K562 (cell line): ENCODE results near the gene CCR7. TPM values are rescaled to one million over a fixed set of nuclear protein-coding genes. Genes with fewer than 3 reads are reported as not detected.

Experiments
- ATAC-seq: fragments of 200-7000 bp; cut with Tn5 transposase; 3 replicates; pipeline ENCODE4 v1.9.1; 2020; ENCODE audit warnings: moderate library complexity
- BruUV-seq: library from RNA; stranded (reverse); fragments of 400-500 nt; replicated peaks from 2 replicates; lab custom pipeline; 2021; lab: Mats Ljungman, UMichigan
- CTCF ChIA-PET: fragments of 300-600 bp; formaldehyde crosslinking; extraction: SDS; loops from one replicate; lab custom pipeline; 2021; ENCODE audit warnings: low intra/inter-chr PET ratio; lab: Yijun Ruan, JAX
- POLR2A ChIA-PET: fragments of 300-600, 350-650 bp; sonication (Branson Sonifier 250); formaldehyde crosslinking; extraction: SDS; loops from one replicate; lab custom pipeline; 2021; ENCODE audit warnings: antibody characterized with exemption, inconsistent platforms; lab: Yijun Ruan, JAX
- DNase-seq, 4 experiments: peaks; one replicate each; pipeline versions ENCODE4 v3.0.0 to v3.0.0-alpha.2; 2011 to 2018; ENCODE audit warnings: low spot score in 3 of 4, mixed read lengths in 3 of 4; ENCODE audit errors: extremely low read depth in 1 of 4
- FAIRE-seq: peaks from 2 replicates; lab custom pipeline; 2011; peaks lifted over from hg19 to GRCh38; lab: Jason Lieb, UNC
- H2AFZ ChIP-seq: 2 replicates; pipeline ENCODE4 v1.6.0; 2011; ENCODE audit warnings: low read depth, low read length, control low read depth, inconsistent platforms
- H3K27ac ChIP-seq: fragments of 200-600 bp; 3 replicates; pipeline ENCODE4 v1.8.0; 2011; ENCODE audit warnings: low read depth, mild to moderate bottlenecking, control low read depth, inconsistent platforms, low read length, moderate library complexity, mixed read lengths; ENCODE audit errors: extremely low read depth
- H3K27me3 ChIP-seq, 2 experiments: fragments of 300-600 bp in 1 of 2; 2 replicates in 1 of 2; 3 replicates in 1 of 2; pipeline versions ENCODE4 v1.6.0 to v1.8.0; 2011; ENCODE audit warnings: inconsistent platforms in 2 of 2, low read length in 2 of 2, mild to moderate bottlenecking in 1 of 2, mixed read lengths in 1 of 2, moderate library complexity in 1 of 2; ENCODE audit not compliant: control insufficient read depth in 2 of 2, insufficient read depth in 2 of 2
- H3K36me3 ChIP-seq: fragments of 300-600 bp; 3 replicates; pipeline ENCODE4 v1.8.0; 2011; ENCODE audit warnings: mild to moderate bottlenecking, low read length, inconsistent platforms; ENCODE audit not compliant: control insufficient read depth, insufficient read depth
- H3K4me1 ChIP-seq, 2 experiments: fragments of 200-600 bp in 1 of 2; replicated peaks in 1 of 2; 2 replicates in 1 of 2; 3 replicates in 1 of 2; pipeline versions ENCODE4 v1.5.1 to v1.8.0; 2011; ENCODE audit warnings: inconsistent platforms in 2 of 2, low read length in 2 of 2, mild to moderate bottlenecking in 1 of 2, mixed read lengths in 1 of 2, moderate library complexity in 1 of 2; ENCODE audit not compliant: control insufficient read depth in 2 of 2, insufficient read depth in 2 of 2
- H3K4me2 ChIP-seq: 2 replicates; pipeline ENCODE4 v1.6.1; 2011; ENCODE audit warnings: low read length, control low read depth, inconsistent platforms, mixed read lengths; ENCODE audit not compliant: insufficient read depth
- H3K4me3 ChIP-seq: fragments of 200-600 bp; sonication (generic), shearing (Covaris generic); 2 replicates; pipeline ENCODE4 v1.5.1; 2016; ENCODE audit warnings: control low read depth, inconsistent platforms
- H3K79me2 ChIP-seq: fragments of 200-600 bp; 3 replicates; pipeline ENCODE4 v1.8.0; 2011; ENCODE audit warnings: low read length, inconsistent platforms; ENCODE audit not compliant: control insufficient read depth, insufficient read depth
- H3K9ac ChIP-seq, 2 experiments: 2 replicates each; pipeline versions ENCODE4 v1.6.0 to v1.6.1; 2011; ENCODE audit warnings: low read depth in 2 of 2, low read length in 2 of 2, control low read depth in 1 of 2, inconsistent platforms in 1 of 2, mild to moderate bottlenecking in 1 of 2, mixed read lengths in 1 of 2; ENCODE audit not compliant: insufficient read depth in 1 of 2
- H3K9me1 ChIP-seq: one replicate; pipeline ENCODE4 v1.6.0; 2011; ENCODE audit warnings: inconsistent platforms, mild to moderate bottlenecking, low read length, moderate library complexity; ENCODE audit not compliant: control insufficient read depth, insufficient read depth
- H3K9me3 ChIP-seq: replicated peaks from 2 replicates; pipeline ENCODE4 v1.5.1; 2011; ENCODE audit warnings: low read depth, low read length, inconsistent platforms; ENCODE audit not compliant: control insufficient read depth, insufficient read depth
- H4K20me1 ChIP-seq: replicated peaks from 2 replicates; pipeline ENCODE4 v1.6.1; 2011; ENCODE audit warnings: low read length, inconsistent platforms, mixed read lengths; ENCODE audit not compliant: control insufficient read depth, insufficient read depth
- BCOR ChIP-seq: fragments of 450-650 bp; IDR thresholded peaks from 2 replicates; pipeline ENCODE4 v1.6.1; 2016
- ESRRA ChIP-seq: fragments of 450-650 bp; IDR thresholded peaks from 2 replicates; pipeline ENCODE4 v1.6.1; 2014; ENCODE audit warnings: low read depth, mild to moderate bottlenecking, moderate library complexity, borderline replicate concordance
- NR3C1 ChIP-seq: sonication (generic); formaldehyde crosslinking; IDR thresholded peaks from 2 replicates; pipeline ENCODE4 v1.8.1; 2022; ENCODE audit warnings: missing genetic modification reagents
- PHF21A ChIP-seq: fragments of 450-650 bp; IDR thresholded peaks from 2 replicates; pipeline ENCODE4 v1.6.1; 2017; ENCODE audit warnings: low read depth, borderline replicate concordance
- PRDM10 ChIP-seq: fragments of 450-650 bp; IDR thresholded peaks from 2 replicates; pipeline ENCODE4 v1.6.1; 2018; ENCODE audit not compliant: partially characterized antibody
- RBM25 ChIP-seq: fragments of 200-400 bp; formaldehyde crosslinking; IDR thresholded peaks from 2 replicates; pipeline ENCODE4 v1.6.1; 2018; ENCODE audit warnings: low read length, low read depth, moderate library complexity; ENCODE audit not compliant: severe bottlenecking
- SREBF1 ChIP-seq: fragments of 150-350 bp; IDR thresholded peaks from 2 replicates; pipeline ENCODE4 v1.6.1; 2014; ENCODE audit warnings: antibody characterized with exemption, low read depth, low read length, borderline replicate concordance
- TRIM24 ChIP-seq, 2 experiments: fragments of 450-650 bp; IDR thresholded peaks; 2 replicates each; pipeline ENCODE4 v1.6.1; 2016
- ZFP1 ChIP-seq: fragments of 450-650 bp; formaldehyde crosslinking; IDR thresholded peaks from 2 replicates; pipeline ENCODE4 v1.4.0; 2020; ENCODE audit warnings: mild to moderate bottlenecking, mixed read lengths
- ZFP36 ChIP-seq: fragments of 150-350 bp; IDR thresholded peaks from 2 replicates; pipeline ENCODE4 v1.6.1; 2018; ENCODE audit warnings: low read length, low read depth; ENCODE audit not compliant: partially characterized antibody
- ZKSCAN1 ChIP-seq: fragments of 150-350 bp; IDR thresholded peaks from 2 replicates; pipeline ENCODE4 v1.6.1; 2016; ENCODE audit warnings: low read depth, low read length
- ZNF263 ChIP-seq: sonication (generic); formaldehyde crosslinking; IDR thresholded peaks from 2 replicates; pipeline ENCODE4 v1.8.0; 2022; ENCODE audit warnings: mild to moderate bottlenecking, missing genetic modification reagents, borderline replicate concordance
- ZNF384 ChIP-seq: IDR thresholded peaks from 2 replicates; pipeline ENCODE4 v1.6.1; 2012; ENCODE audit warnings: low read depth, low read length, improper control_type of control experiment
- WGBS: fragments of 100-300 bp; shearing (Covaris generic); methylation state at CpG from one replicate; pipeline ENCODE4 v1.1.6; 2016; ENCODE audit warnings: low coverage, mixed read lengths; ENCODE audit not compliant: insufficient coverage; ENCODE audit errors: missing lambda C conversion rate; 5-methylcytosine and 5-hydroxymethylcytosine counted together
- in situ Hi-C: fragments of 300-500 bp; cut with MboI; formaldehyde crosslinking; loops from 4 replicates; pipeline ENCODE4 v1.15.0; 2018; ENCODE audit warnings: inconsistent platforms, mixed read lengths
- intact Hi-C: fragments of 100-400 bp; cut with micrococcal nuclease; formaldehyde crosslinking; loops from 2 replicates; pipeline ENCODE4 v1.14.2; 2022
- polyA plus RNA-seq, 8 experiments: library from polyadenylated mRNA; depleted of rRNA in 4 of 8; stranded (reverse) in 5 of 8; unstranded in 3 of 8; fragments of >200 nt; fragmentation: Nextera tagmentation in 2 of 8; fragmentation: Illumina TruSeq in 1 of 8; extraction: Ambion mirVana in 2 of 8; extraction: Trizol in 1 of 8; gene quantifications; 2 replicates each; pipeline versions ENCODE4 v1.2.1 to v1.2.3, GENCODE V29; 2011 to 2014; ENCODE audit warnings: inconsistent platforms in 1 of 8, missing spikeins in 1 of 8
- total RNA-seq, 7 experiments: library from RNA; depleted of rRNA in 6 of 7; stranded (reverse); fragments of >200 nt in 6 of 7; fragmentation: Illumina TruSeq in 2 of 7; extraction: Trizol in 2 of 7; gene quantifications; 2 replicates each; pipeline versions ENCODE4 v1.2.1 to v1.2.3, GENCODE V29; 2011 to 2021; ENCODE audit warnings: low replicate concordance in 1 of 7
- TF ChIP-seq, protein P1 (sequence below), 2 experiments: IDR thresholded peaks; 2 replicates each; pipeline ENCODE4 v1.6.1; 2012; ENCODE audit warnings: improper control_type of control experiment in 2 of 2, low read depth in 2 of 2, low read length in 2 of 2, borderline replicate concordance in 1 of 2

The CCR7 gene
- total and polyA plus RNA-seq, 9 of the 15 experiments (the other 6 are each of a cell fraction or from before 2014, with no cell fraction given) = 0.14 to 1.4 (median 0.56) TPM

DNA sequence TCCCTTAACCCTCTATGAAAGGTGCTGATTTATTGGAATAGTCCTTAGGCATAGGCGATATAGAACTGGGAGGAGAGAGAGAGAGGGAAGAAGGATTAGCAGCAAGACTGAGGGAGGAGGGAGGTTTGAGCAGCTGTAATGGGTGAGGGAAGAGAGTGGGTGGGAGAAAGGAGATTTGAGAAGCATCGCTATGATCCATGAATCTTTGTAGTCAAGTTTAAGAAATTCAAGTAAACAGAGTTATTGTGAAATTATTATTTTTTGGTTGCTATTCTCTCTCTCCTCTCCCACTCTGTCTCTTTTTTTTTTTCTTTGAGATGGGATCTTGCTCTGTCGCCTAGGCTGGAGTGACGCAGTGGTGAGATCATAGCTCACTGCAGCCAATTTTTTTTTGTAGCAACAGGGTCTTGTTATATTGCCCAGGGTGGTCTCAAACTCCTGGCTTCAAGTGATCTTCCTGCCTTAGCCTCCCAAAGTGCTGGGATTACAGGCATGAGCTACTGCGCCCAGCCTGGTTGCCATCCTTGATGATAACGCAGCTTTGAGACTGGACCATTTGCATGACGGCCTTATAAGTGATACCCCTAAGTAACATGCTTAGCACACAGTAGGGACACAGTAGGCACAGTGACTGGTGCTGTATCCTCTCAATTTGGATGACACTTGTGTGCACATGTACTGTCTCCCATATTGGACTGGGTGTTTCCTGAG lies 42.9 kb downstream of the CCR7 start (continued):
- peak; percentile 41 for TF ChIP-seq PRDM10
- 0 out of 2 replicates have a peak, but pooled peaks have one; percentile 18 for TF ChIP-seq PHF21A
- TF ChIP-seq ZNF384 = peak; percentile 67; the same call in 1 of the 2 replicates
- TF ChIP-seq ZKSCAN1 = peak; percentile 81
- no peak for TF ChIP-seq ZFP36

DNA sequence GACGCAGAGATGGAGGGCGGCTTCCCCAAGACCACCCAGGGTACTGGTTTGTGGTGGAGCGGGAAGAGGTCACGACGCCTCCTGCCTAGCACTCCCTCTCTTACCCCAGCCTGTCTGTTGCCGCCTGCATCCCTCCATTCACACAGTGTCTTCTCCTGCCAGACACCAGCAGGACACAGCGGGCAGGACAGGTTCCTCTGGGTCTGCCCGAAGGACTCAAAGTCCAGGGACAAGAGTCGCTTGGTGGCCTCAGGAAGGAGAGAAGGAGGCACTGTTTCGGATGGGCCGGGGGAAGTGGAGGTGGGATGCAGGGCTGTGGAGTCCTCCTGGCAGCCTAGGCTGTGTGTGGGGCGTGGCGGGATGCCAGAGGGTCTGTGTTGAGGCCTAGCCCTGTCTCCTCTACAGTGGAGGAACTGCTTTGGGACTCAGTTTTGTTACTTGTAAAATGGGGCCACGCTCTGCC lies 44.2 kb downstream of the CCR7 start:
- CTCF ChIA-PET = no interaction called here

More for the DNA sequence above, 44.2 kb downstream of the CCR7 start:
- POLR2A ChIA-PET = no interaction called here
- Histone ChIP-seq H3K36me3 (no peaks in the 10 kb centered on the region), H3K79me2 (no peaks in the 10 kb centered on the region), H3K9me3 (no peaks in the 10 kb centered on the region; the same call in 1 of the 2 replicates)
- DNase-seq = no peak
- no TSS peak for BruUV-seq
- in situ Hi-C loops = no loop called here
- TF ChIP-seq RBM25 (peak; percentile 41), ZNF263 (no peak), NR3C1 (CRISPR knock-in tag) (no peak), ESRRA (peak; percentile 56; the same call in 1 of the 2 replicates), ZFP1 (CRISPR knock-in tag) (no peak), SREBF1 (no peak), BCOR (peak; percentile 61; the same call in 1 of the 2 replicates), TRIM24 (IDR thresholded peaks at IDR 0.05) (no peak)
- TF ChIP-seq, protein P1, sequence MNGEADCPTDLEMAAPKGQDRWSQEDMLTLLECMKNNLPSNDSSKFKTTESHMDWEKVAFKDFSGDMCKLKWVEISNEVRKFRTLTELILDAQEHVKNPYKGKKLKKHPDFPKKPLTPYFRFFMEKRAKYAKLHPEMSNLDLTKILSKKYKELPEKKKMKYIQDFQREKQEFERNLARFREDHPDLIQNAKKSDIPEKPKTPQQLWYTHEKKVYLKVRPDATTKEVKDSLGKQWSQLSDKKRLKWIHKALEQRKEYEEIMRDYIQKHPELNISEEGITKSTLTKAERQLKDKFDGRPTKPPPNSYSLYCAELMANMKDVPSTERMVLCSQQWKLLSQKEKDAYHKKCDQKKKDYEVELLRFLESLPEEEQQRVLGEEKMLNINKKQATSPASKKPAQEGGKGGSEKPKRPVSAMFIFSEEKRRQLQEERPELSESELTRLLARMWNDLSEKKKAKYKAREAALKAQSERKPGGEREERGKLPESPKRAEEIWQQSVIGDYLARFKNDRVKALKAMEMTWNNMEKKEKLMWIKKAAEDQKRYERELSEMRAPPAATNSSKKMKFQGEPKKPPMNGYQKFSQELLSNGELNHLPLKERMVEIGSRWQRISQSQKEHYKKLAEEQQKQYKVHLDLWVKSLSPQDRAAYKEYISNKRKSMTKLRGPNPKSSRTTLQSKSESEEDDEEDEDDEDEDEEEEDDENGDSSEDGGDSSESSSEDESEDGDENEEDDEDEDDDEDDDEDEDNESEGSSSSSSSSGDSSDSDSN (IDR thresholded peaks at IDR 0.05; ENCODE audit: borderline replicate concordance in 1 of 2, low read depth in 2 of 2, low read length in 2 of 2) = no peak
- TF ChIP-seq, all 486 proteins: peak for 3
- FAIRE-seq (no peak), ATAC-seq (no peak)
- intact Hi-C loops = no loop called here
- no peak overlapping the region for H3K4me2 ChIP-seq
- no peaks in the 10 kb centered on the region for H3K9me1 ChIP-seq
- no peak overlapping the region for H3K27ac ChIP-seq
- no peaks in the 10 kb centered on the region for H3K27me3 ChIP-seq
- 94% methylated on average over 11 of the region's 14 CpGs for WGBS
- peak overlapping the region; percentile 66 for H2AFZ ChIP-seq
- no peak overlapping the region for H3K4me3 ChIP-seq
- peaks cover 17 to 33% of the 10 kb centered on the region in 2 experiments for H3K4me1 ChIP-seq
- H4K20me1 ChIP-seq = no peaks in the 10 kb centered on the region
- 0 out of 4 replicates have a peak overlapping the region, but pooled peaks of 1 of the 2 experiments have one; percentile 6 for H3K9ac ChIP-seq
